HG03575 (cell line): ENCODE measurements around the gene PRKAR1B.

Experiments
- ATAC-seq: cut with Tn5 transposase; IDR thresholded peaks from one replicate; pipeline ENCODE4 v1.9.1; 2021; ENCODE audit not compliant: unreplicated experiment, insufficient number of reproducible peaks, low FRiP score; ENCODE audit errors: extremely low read depth

PRKAR1B gene

GRCh38 chr7:727806-728460 lies 852 bp upstream of the PRKAR1B start:
- no peak for ATAC-seq

GRCh38 chr7:726854-727103 lies 302 bp downstream of the PRKAR1B start:
- no peak for ATAC-seq

DNA sequence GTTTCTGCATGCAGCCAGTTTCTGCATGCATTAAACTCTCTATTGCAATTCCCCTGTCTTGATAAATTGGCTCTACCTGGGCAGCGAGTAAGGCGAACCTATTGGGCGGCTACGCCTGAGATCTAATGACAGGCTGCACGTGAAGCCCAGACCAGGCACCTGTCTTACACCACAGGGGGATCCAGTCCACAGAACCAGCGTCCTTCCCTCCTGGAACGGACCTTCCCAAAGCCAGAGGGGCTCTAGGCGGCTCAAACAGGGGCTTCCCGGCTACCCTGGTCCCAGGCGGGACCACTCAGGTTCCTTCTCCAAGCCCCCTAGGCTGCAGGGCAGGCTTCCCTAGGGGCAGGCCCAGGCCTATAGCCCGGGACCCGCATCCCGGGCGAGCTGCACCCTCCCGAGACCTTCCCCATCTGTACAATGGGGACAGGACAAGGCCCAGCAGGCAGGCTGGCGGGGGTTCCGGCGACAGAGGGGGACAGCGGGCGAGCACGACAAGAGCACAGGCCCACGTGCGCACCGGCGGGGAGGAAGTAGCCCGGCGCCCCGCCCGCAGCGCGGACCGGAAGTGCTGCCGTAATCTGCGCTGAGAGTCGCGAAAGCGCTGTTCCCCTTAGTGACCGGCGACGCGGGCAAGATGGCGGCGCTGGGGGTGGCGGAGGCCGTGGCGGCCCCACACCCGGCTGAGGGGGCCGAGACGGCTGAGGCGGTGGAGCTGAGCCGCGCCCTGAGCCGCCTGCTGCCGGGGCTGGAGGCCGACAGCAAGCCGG lies 812 bp downstream of the PRKAR1B start, which contains the start of gene DNAAF5:
Gene DNAAF5 (plus strand): TSS at position 616 of the 770 bp plus-strand sequence. CDS start 22 bp downstream, at position 638.
- ATAC-seq, result peak; percentile 85

DNA sequence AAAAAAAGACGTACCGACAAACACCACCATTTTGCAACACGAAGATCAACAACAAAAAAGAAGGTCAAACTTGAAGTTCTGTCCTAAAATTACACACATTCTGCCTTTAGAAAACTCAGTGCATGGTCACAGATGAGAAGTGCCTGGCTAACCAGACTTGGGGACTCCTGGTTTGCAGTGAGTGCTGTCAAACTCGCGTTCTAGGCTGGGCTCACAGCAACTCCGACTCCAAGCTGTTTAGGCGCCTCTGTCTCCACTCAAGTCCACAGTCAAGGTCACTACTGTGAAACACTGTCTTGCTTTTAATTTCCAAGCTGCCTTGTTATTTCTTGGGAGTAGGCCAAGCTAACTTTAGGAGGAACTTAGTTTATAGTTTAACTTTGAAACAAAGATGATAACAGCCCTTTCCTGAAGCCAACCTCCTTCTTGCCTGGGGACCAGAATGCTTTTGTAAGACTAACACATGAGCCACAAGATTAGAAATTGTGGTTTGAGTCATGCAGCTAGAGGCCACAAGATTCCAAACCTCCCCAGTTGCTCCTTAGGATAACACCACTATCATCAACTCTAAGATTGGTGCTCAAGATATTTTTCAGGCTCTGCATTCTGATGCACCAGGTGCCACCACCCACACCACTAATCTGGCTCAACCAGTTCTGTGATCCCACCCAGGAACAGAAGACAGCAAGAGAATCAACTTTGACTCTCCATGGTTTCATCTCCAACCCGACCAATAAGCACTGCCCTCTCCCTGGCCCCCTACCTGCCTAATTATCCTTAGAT lies 1.7 kb downstream of the PRKAR1B start:
- ATAC-seq, result no peak

DNA sequence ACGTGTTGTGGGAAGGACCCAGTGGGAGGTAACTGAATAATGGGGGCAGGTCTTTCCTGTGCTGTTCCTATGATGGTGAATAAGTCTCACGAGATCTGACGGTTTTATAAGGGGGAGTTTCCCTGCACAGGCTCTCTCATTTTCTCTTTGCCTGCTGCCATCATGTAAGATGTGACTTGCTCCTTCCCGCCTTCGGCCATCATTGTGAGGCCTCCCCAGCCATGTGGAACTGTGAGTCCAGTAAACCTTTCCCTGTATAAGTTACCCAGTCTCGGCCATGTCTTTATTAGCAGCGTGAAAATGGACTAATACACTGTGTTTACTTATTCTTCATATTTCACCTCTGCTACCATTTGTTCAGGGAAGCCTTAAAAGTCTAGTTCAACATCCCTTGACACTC lies 2.8 kb downstream of the PRKAR1B start:
- no peak for ATAC-seq

GRCh38 chr7:723541-723940 lies 3.5 kb downstream of the PRKAR1B start:
- ATAC-seq, result no peak

DNA sequence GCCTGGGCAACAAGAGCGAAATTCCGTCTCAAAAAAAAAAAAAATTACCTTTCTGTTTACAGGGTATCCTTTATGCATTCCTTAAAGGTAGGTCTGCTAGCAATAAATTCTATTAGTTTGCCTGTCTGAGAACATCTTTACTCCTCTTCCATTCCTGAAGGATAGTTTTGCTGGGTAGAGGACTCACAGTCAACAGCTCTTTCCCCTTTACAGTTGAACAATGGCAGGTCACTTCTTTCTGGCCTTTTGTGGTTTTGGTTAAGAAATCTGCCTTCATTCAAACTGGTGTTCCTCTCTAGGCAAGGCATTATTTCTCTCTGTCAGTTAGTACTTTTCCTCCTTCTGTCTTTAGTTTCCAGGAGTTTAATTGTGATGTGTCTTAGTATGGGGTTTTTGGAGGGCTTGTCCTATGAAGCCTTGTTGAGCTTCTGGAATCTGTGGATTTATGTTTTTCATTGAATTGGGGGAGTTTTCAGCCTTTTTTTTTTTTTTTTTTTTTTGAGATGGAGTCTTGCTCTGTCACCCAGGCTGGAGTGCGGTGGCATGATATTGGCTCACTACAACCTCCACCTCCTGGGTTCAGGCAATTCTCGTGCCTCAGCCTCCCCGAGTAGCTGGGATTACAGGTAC lies 5.3 kb downstream of the PRKAR1B start:
- no peak for ATAC-seq

DNA sequence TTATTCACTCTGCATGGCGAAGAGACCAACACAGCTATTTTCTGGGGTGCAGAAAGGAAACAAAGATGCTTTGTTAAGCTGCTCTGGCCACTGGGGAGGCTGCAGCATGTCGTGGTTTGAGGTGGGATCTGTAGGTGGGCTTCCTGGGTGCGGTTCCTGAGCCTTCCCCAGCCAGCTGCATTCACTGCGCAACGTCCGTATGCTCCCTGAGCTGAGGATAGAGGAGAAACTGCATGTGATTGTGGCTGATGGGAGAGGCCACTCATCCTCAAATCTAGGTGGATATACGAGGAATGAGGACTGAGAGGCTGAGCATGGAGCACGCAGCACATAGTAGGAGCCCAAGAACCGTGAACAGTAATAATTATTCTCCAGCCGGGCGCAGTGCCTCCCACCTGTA lies 10.4 kb downstream of the PRKAR1B start:
- no peak for ATAC-seq

DNA sequence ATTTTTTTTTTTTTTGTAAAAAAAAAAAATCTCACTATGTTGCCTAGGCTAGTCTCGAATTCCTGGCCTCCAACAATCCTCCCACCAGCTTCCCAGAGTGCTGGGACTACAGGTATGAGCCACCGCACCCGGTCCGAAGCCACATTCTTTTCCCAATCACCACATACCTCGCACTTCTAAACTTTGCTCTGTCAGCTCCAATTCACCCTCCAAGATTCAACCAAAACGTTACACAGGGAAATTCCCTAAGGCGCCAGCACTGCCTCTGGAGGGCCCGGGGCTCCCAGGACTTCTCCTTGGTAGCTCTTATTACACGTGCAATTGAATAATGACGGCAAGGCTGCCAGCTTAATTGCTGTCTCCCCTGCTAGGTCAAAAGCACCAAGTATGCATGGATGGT lies 10.9 kb downstream of the PRKAR1B start:
- no peak for ATAC-seq

DNA sequence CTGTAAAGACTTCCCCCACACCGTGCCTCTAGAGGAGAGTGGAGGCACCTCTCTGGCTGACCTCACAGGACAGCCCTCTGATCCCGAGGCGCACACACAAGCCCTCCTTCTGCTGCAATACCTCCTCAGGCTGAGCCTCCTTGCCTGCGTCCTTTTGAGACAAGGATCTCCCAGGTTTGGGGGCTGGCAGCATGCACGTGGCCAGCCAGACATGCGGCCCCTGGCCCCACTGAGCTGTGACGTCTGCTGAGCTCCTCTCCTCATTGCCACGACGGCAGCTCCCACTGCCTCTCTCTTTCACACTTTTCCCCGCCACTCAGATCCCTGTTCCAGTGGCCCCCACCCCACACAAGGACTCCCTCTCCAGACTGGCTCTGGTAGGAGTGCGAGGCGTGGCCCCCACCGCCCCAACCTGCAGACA lies 12.8 kb downstream of the PRKAR1B start:
- no peak for ATAC-seq

GRCh38 chr7:713488-714230 lies 13.4 kb downstream of the PRKAR1B start:
- no peak for ATAC-seq

GRCh38 chr7:713139-713457 lies 14.0 kb downstream of the PRKAR1B start:
- ATAC-seq, result no peak

DNA sequence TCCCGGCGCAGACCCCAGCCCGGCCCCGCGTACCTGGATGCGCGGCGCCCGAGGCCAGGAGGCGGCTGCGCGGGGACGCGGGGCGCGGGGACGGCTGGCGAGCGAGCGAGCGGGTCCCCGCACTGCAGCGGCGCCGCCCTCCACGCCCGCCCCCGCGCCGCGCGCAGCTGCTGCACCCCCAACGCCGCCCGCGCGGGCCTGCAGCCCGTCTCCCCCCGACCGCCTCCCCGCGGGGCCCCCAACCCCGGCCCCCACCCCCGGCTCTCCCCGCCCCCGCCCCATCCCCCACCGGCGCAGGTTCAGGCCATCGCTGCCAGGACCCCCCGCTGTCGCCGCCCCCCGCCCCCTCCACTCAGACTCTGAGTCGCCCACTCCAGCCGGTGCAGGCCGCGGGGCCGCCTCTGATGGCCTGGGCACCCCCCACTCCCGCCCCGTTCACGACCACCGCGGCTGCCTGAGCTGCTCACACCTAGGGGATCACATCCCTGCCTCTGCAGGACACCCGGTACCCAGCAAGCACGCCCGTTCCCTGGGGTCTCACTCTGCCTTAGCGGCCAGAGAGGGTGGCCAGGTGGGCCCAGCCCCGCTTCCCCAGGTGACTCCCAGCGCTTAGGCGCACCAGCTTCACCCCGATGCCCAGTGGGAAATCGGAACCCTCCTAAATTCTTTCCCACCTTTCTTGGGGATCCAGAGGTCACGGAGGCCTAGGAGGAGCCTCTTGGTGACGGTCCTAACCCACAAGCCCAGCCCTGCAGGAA lies 14.5 kb downstream of the PRKAR1B start:
- ATAC-seq, result no peak

DNA sequence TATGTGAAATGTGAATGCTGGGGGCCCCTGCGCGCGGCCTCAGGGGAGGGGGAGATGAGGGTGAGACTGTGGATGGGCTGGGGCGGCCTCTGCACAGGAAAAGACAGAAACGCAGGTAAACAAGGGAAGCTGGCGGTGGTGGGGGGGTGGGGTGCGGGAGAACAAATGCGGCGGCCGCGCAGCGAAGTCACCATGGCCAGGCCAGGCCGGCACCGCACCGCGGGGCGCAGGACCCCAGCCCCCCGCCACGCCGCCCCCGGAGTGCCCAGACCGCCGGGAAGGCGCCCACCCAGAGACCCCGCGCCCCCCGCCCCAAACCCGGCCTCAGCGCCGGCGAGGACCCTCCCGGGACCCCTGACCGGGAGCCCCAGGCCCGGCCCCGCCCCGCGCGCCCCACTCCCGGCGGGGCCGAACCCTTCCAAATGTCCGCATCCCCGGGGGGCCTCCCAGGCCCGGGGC lies 15.1 kb downstream of the PRKAR1B start:
- no peak for ATAC-seq

- no peak for ATAC-seq
These were observed 15.8 kb downstream of the PRKAR1B start for GRCh38 chr7:711093-711921.

DNA sequence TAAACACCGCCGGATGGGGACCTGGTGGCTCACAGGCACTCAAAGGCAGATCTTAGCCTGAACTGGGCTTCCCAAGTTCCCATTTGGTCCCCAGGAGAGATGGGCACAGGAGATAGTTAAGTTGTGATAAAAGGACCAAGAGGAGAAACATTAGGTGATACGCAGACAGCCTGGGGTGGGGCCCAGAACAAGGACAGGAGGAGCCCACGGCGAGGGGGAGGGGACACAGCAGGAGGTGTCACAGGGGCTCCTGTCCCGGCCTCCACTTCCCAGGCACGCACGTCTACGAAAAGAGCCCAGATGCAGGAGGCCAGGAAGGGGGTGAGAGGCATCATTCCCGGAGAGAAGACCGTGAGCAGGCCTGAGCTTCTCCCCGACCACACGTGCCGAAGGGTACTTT lies 16.9 kb downstream of the PRKAR1B start:
- no peak for ATAC-seq

DNA sequence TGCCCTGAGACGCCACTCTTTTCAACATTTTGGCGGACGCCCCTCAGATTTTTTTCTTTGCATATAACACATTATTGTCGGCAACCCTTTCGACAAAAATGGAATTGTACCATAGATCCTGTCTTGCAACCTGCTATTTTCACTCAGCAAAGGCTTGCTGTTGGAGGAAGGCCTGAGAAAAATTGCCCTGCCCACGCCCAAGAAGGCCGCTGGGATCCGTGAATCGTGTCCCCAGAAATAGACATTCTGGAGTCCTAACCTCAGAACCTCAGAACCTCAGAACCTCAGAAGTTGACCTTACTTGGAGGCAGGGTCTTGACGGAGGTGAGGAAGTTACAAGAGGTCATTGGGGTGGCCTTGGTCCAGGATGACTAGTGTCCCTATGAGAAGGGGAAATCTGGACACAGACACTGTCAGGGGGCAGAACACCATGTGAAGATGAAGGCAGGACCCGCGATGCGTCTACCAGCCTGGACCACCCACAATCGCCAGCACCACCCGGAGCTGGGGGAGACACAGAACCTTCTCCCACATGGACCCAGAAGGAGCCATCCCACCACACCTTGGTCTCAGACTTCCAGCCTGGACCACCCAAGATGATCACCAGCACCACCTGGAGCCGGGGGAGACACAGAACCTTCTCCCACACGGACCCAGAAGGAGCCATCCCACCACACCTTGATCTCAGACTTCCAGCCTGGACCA lies 19.6 kb downstream of the PRKAR1B start:
- ATAC-seq, result no peak
